Gastrocnemius medialis (tissue), 4 donors: ENCODE measurements around the gene RERE. TPM values are rescaled to one million over a fixed set of nuclear protein-coding genes. Genes with fewer than 3 reads are reported as not detected.
"Not testable (repeated sequence)": the region's sequence is repeated elsewhere in the genome, so short reads cannot be mapped to it uniquely, and the experiment has no call there.

ENCODE experiments used
- ATAC-seq, 2 donors: fragments of 150-250 bp; one replicate each; pipeline ENCODE4 v1.9.1; 2016
- DNase-seq, 2 donors: peaks; one replicate each; pipeline ENCODE4 v3.0.0-alpha.2; 2019
- H3K27ac ChIP-seq, 4 donors: fragments of 200-600 bp; sonication (generic); 1 replicate in 1 of 4; 2 replicates in 3 of 4; pipeline ENCODE4 v1.5.1; 2016 to 2018; ENCODE audit warnings: mild to moderate bottlenecking in 2 of 4, moderate library complexity in 1 of 4
- H3K27me3 ChIP-seq, 3 donors: fragments of 200-600 bp; sonication (generic) in 2 of 3; 1 replicate in 1 of 3; 2 replicates in 2 of 3; pipeline versions ENCODE4 v1.5.1 to v1.6.0; 2016 to 2019; ENCODE audit warnings: mild to moderate bottlenecking in 1 of 3, moderate library complexity in 1 of 3
- H3K36me3 ChIP-seq, 2 donors: fragments of 200-600 bp; sonication (generic) in 1 of 2; one replicate each; pipeline ENCODE4 v1.5.1; 2017 to 2018
- H3K4me1 ChIP-seq, 2 donors: fragments of 200-600 bp; sonication (generic) in 1 of 2; one replicate each; pipeline ENCODE4 v1.5.1; 2016 to 2017; ENCODE audit warnings: mild to moderate bottlenecking in 2 of 2
- H3K4me3 ChIP-seq, 4 donors: fragments of 200-600 bp; sonication (generic) in 3 of 4; 1 replicate in 1 of 4; 2 replicates in 3 of 4; pipeline ENCODE4 v1.5.1; 2016 to 2019; ENCODE audit warnings: mild to moderate bottlenecking in 2 of 4
- H3K9me3 ChIP-seq, 3 donors: fragments of 200-600 bp; sonication (generic) in 2 of 3; 1 replicate in 1 of 3; 2 replicates in 2 of 3; pipeline ENCODE4 v1.5.1; 2016 to 2019
- POLR2A ChIP-seq, 2 donors: fragments of 450-650 bp; IDR thresholded peaks; one replicate each; pipeline ENCODE4 v1.6.1; 2017; ENCODE audit warnings: antibody characterized with exemption in 2 of 2, mild to moderate bottlenecking in 2 of 2, moderate library complexity in 2 of 2
- in situ Hi-C, 4 donors: fragments of 200-750 bp; cut with MboI; loops; one replicate each; pipeline versions ENCODE4 v1.15.0 to v1.8.0; 2017; ENCODE audit warnings: low sequenced_read_pairs in 4 of 4
- intact Hi-C: fragments of 100-400 bp; cut with DNase I; formaldehyde crosslinking; loops from one replicate; pipeline ENCODE4 v1.15.1; 2023; ENCODE audit warnings: low total_unique reads
- total RNA-seq, 4 donors: library from RNA; depleted of rRNA; stranded (reverse); fragments of >200 nt; gene quantifications; one replicate each; pipeline versions ENCODE4 v1.1.0 to v1.2.3, GENCODE V29; 2016
- TF ChIP-seq, protein P1 (sequence below), 5 experiments: fragments of 450-650 bp in 3 of 5; fragments of 200-600 bp in 2 of 5; sonication (generic) in 2 of 5; IDR thresholded peaks in 4 of 5; conservative IDR thresholded peaks in 1 of 5; 1 replicate in 4 of 5; 2 replicates in 1 of 5; pipeline ENCODE4 v1.5.1; 2016 to 2019; ENCODE audit warnings: antibody characterized with exemption in 5 of 5, mild to moderate bottlenecking in 3 of 5, moderate library complexity in 3 of 5

The RERE gene
- total RNA-seq, 4 donors from 2014 or later, result 60.8 to 106 (median 102) TPM

DNA sequence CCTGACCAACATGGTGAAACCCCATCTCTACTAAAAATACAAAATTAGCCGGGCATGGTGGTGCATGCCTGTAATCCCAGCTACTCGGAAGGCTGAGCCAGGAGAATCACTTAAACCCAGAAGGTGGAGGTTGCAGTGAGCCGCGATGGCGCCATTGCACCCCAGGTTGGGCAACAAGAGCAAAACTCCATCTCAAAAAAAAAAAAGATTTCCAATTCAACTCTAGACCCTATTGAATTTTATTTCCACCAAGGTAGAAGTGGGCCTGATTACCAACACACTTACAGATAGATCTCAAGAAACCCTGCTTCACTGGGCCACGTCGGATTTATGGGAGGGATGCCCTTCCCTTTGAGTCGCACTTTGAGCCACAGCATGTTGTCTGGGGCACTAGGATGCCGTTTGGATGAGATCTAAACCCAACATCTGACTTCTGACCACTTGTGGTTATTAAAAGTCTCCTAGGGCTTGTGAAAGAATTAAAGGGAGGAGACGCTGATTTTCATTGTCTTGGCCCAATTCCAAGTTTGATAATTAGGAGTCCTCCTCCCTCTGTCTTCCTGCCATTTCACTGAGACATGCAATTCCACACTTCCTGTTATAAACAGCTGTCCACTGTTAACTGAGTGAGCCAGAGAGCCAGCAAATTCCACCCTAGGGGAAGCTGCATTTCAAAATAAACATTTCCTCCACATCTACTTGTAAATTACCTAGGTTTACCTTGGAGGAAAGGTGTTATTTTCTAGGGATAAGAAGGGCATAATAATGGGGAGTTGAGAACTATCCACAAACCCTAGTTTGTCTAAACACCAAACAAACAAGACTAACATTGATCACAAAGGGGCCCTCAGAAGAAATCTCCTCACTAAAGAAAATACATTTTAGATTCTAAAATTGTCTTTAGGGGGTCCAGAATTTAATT is 5.2 kb upstream of the RERE start:
- H3K4me1 ChIP-seq, result peaks cover 20 to 30% of the 10 kb centered on the region in 2 donors
- intact Hi-C loops (no loop called here), in situ Hi-C loops (no loop called here)
- no peak overlapping the region for H3K4me3 ChIP-seq
- H3K9me3 ChIP-seq, result no peaks in the 10 kb centered on the region
- peak overlapping the region; percentile 35 to 68 (median 52) for H3K27ac ChIP-seq
- ATAC-seq, result peak; percentile 56 to 57
- DNase-seq, result peak in 1 of 2 donors; percentile 18
- TF ChIP-seq POLR2A (IDR thresholded peaks at IDR 0.05), result no peak
- TF ChIP-seq, protein P1, sequence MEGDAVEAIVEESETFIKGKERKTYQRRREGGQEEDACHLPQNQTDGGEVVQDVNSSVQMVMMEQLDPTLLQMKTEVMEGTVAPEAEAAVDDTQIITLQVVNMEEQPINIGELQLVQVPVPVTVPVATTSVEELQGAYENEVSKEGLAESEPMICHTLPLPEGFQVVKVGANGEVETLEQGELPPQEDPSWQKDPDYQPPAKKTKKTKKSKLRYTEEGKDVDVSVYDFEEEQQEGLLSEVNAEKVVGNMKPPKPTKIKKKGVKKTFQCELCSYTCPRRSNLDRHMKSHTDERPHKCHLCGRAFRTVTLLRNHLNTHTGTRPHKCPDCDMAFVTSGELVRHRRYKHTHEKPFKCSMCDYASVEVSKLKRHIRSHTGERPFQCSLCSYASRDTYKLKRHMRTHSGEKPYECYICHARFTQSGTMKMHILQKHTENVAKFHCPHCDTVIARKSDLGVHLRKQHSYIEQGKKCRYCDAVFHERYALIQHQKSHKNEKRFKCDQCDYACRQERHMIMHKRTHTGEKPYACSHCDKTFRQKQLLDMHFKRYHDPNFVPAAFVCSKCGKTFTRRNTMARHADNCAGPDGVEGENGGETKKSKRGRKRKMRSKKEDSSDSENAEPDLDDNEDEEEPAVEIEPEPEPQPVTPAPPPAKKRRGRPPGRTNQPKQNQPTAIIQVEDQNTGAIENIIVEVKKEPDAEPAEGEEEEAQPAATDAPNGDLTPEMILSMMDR (IDR thresholded peaks at IDR 0.05 in 4 of 5, conservative IDR thresholded peaks at IDR 0.05 in 1 of 5), result no peak
- H3K36me3 ChIP-seq, result no peaks in the 10 kb centered on the region
- no peaks in the 10 kb centered on the region for H3K27me3 ChIP-seq

DNA sequence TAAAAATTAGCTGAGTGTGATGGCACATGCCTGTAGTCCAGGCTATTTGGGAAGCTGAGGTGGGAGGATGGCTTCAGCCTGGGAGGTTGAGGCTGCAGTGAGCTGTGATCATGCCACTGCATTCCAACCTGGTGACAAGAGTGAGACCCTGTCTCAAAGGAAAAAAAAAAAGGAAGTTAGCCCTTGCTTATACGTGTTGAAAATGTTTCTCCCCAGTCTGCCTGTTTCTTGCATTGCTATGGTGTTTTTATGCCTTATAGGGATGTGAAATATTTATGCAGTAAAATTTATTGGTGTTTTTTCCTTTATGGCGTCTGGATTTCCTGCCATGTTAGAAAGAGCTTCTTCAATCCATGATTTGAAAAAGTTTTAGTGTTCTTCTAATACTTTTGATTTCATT is 3.6 kb upstream of the RERE start:
- H3K36me3 ChIP-seq, result no peaks in the 10 kb centered on the region
- no peak for ATAC-seq
- H3K4me1 ChIP-seq, result peaks cover 27 to 36% of the 10 kb centered on the region in 2 donors
- in situ Hi-C loops (no loop called here), intact Hi-C loops (no loop called here)
- no peak overlapping the region for H3K4me3 ChIP-seq
- no peak overlapping the region for H3K27ac ChIP-seq
- H3K9me3 ChIP-seq, result no peaks in the 10 kb centered on the region
- no peak for DNase-seq
- TF ChIP-seq, protein P1 (IDR thresholded peaks at IDR 0.05 in 4 of 5, conservative IDR thresholded peaks at IDR 0.05 in 1 of 5), result no peak
- TF ChIP-seq POLR2A (IDR thresholded peaks at IDR 0.05), result no peak
- no peaks in the 10 kb centered on the region for H3K27me3 ChIP-seq

- H3K36me3 ChIP-seq, H3K9me3 ChIP-seq, H3K27me3 ChIP-seq, ATAC-seq, DNase-seq, in situ Hi-C loops: not testable (repeated sequence)
- Histone ChIP-seq H3K4me1 (peaks cover 44 to 59% of the 10 kb centered on the region in 2 donors), H3K27ac (peak overlapping the region; percentile 97 to 99 (median 98)), H3K4me3 (peak overlapping the region in 3 of 4 donors; percentile 82 to 96 (median 94))
- intact Hi-C loops, result loop anchor here (5.0 to 10.0 kb wide), 2 partner anchors 169 to 444 kb away; no protein-coding TSS in a partner anchor
Measured at GRCh38 chr1:8818789-8819188, 1.3 kb upstream of the RERE start.

- Histone ChIP-seq H3K27me3 (no peaks in the 10 kb centered on the region), H3K36me3 (no peaks in the 10 kb centered on the region), H3K27ac (peak overlapping the region; percentile 97 to 99 (median 98)), H3K9me3 (no peaks in the 10 kb centered on the region), H3K4me1 (peaks cover 46 to 59% of the 10 kb centered on the region in 2 donors), H3K4me3 (peak overlapping the region; percentile 82 to 96 (median 94))
- intact Hi-C loops (loop anchor here (5.0 to 10.0 kb wide), 2 partner anchors 169 to 444 kb away; no protein-coding TSS in a partner anchor), in situ Hi-C loops (no loop called here)
- DNase-seq, result peak; percentile 31 to 34
- no peak for TF ChIP-seq POLR2A (IDR thresholded peaks at IDR 0.05)
- TF ChIP-seq, protein P1 (IDR thresholded peaks at IDR 0.05 in 4 of 5, conservative IDR thresholded peaks at IDR 0.05 in 1 of 5), result no peak
- ATAC-seq, result no peak
Measured at GRCh38 chr1:8818325-8818775, 910 bp upstream of the RERE start.

DNA sequence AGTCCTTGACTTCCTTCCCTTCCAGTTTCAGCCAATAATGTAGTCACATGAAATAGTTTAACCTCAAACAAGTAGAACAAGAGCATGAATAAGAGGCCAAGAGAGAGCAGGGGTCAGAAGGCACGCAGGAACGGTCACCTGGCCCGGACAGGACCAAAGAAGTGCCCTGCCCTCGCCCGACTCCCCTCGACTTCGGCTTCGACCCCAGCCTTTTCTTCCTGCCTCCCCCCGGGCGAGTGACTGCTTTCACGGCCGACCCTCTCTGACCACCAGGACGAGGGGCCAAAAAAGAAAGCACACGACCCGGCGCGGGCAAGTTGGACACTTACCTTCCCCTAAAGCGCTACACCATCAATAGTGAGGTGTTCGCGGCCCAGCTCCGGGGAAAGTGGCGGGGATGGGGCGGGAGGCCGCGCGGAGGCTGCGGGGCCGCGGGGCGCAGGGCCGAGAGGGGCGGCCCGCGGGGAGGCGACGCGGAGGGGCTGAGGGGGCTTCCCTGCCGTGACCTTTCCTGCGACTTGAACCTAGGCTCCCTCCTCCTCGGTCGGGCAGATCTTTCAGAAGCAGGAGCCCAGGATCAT is 519 bp downstream of the RERE start:
- Histone ChIP-seq H3K9me3 (no peaks in the 10 kb centered on the region), H3K4me1 (peaks cover 47 to 58% of the 10 kb centered on the region in 2 donors), H3K36me3 (no peaks in the 10 kb centered on the region), H3K27ac (peak overlapping the region; percentile 97 to 99 (median 98)), H3K4me3 (peak overlapping the region; percentile 82 to 96 (median 94)), H3K27me3 (no peaks in the 10 kb centered on the region)
- ATAC-seq (peak; percentile 28 to 38), DNase-seq (peak; percentile 11 to 28)
- intact Hi-C loops, result loop anchor here (5.0 to 10.0 kb wide), 2 partner anchors 170 to 442 kb away; no protein-coding TSS in a partner anchor
- in situ Hi-C loops, result no loop called here
- no peak for TF ChIP-seq POLR2A (IDR thresholded peaks at IDR 0.05)
- TF ChIP-seq, protein P1 (IDR thresholded peaks at IDR 0.05 in 4 of 5, conservative IDR thresholded peaks at IDR 0.05 in 1 of 5), result no peak
